Mesendoderm (in vitro differentiated cells): ENCODE data around the gene AK5.

Experiments used
- DNase-seq: peaks from one replicate; pipeline ENCODE4 v3.0.0; 2013
- H2AK5ac ChIP-seq: 2 replicates; pipeline ENCODE4 v1.6.1; 2013; ENCODE audit warnings: low read length, inconsistent platforms
- H2BK120ac ChIP-seq: 2 replicates; pipeline ENCODE4 v1.6.1; 2013; ENCODE audit warnings: low read depth, mild to moderate bottlenecking, low read length, moderate library complexity, mixed read lengths
- H2BK15ac ChIP-seq: replicated peaks from 2 replicates; pipeline ENCODE4 v1.6.1; 2013; ENCODE audit warnings: low read depth, mild to moderate bottlenecking, moderate library complexity
- H2BK5ac ChIP-seq: 2 replicates; pipeline ENCODE4 v1.6.1; 2013; ENCODE audit warnings: low read length, inconsistent platforms
- H3K18ac ChIP-seq: 2 replicates; pipeline ENCODE4 v1.6.1; 2013; ENCODE audit warnings: mild to moderate bottlenecking, low read length, mixed read lengths
- H3K23ac ChIP-seq: one replicate; pipeline ENCODE4 v1.6.1; 2013; ENCODE audit warnings: low read length
- H3K27ac ChIP-seq: 2 replicates; pipeline ENCODE4 v1.5.1; 2013; ENCODE audit warnings: low read depth, mild to moderate bottlenecking, inconsistent platforms, low read length, moderate library complexity
- H3K27me3 ChIP-seq: 2 replicates; pipeline ENCODE4 v1.6.1; 2013; ENCODE audit warnings: low read length, control low read depth, mild to moderate bottlenecking, inconsistent platforms; ENCODE audit not compliant: insufficient read depth, poor library complexity
- H3K36me3 ChIP-seq: 2 replicates; pipeline ENCODE4 v1.6.1; 2013; ENCODE audit warnings: low read length, inconsistent platforms; ENCODE audit not compliant: control insufficient read depth, insufficient read depth
- H3K4ac ChIP-seq: one replicate; pipeline ENCODE4 v1.6.1; 2013; ENCODE audit warnings: low read depth, mild to moderate bottlenecking, low read length, moderate library complexity
- H3K4me1 ChIP-seq: 2 replicates; pipeline ENCODE4 v1.6.1; 2013; ENCODE audit warnings: low read depth, low read length, inconsistent platforms; ENCODE audit not compliant: control insufficient read depth
- H3K4me2 ChIP-seq: 2 replicates; pipeline ENCODE4 v1.6.1; 2013; ENCODE audit warnings: low read length
- H3K4me3 ChIP-seq: 2 replicates; pipeline ENCODE4 v1.5.1; 2013; ENCODE audit warnings: mild to moderate bottlenecking, low read length
- H3K56ac ChIP-seq: one replicate; pipeline ENCODE4 v1.6.1; 2013; ENCODE audit warnings: low read length
- H3K79me1 ChIP-seq: 2 replicates; pipeline ENCODE4 v1.6.1; 2013; ENCODE audit warnings: low read length, inconsistent platforms
- H3K79me2 ChIP-seq: 2 replicates; pipeline ENCODE4 v1.6.1; 2013; ENCODE audit warnings: mild to moderate bottlenecking, low read length; ENCODE audit not compliant: control insufficient read depth, insufficient read depth
- H3K9ac ChIP-seq: 2 replicates; pipeline ENCODE4 v1.6.1; 2013; ENCODE audit warnings: low read length, inconsistent platforms
- H4K5ac ChIP-seq: one replicate; pipeline ENCODE4 v1.6.1; 2013; ENCODE audit warnings: low read length
- H4K8ac ChIP-seq: one replicate; pipeline ENCODE4 v1.6.1; 2013; ENCODE audit warnings: low read depth, mild to moderate bottlenecking, control low read depth, low read length, moderate library complexity
- WGBS: extraction: QIAGEN DNeasy Blood & Tissue Kit; methylation state at CpG from one replicate; pipeline ENCODE4 v1.1.7; 2013; ENCODE audit warnings: low lambda C conversion rate, missing lambda C conversion rate; ENCODE audit not compliant: insufficient coverage; ENCODE audit errors: extremely low coverage; 5-methylcytosine and 5-hydroxymethylcytosine counted together

Gene AK5

GRCh38 chr1:77245830-77246229, 36.0 kb upstream of the AK5 start:
- WGBS, result no CpG with 5 or more reads among the region's 2 CpGs

GRCh38 chr1:77250126-77250525, 31.7 kb upstream of the AK5 start:
- Histone ChIP-seq H2AK5ac (no peak overlapping the region), H2BK15ac (no peak overlapping the region), H3K4me1 (no peaks in the 10 kb centered on the region), H3K79me1 (no peaks in the 10 kb centered on the region), H4K5ac (no peak overlapping the region), H4K8ac (no peak overlapping the region), H2BK120ac (no peak overlapping the region), H3K56ac (no peak overlapping the region), H3K27ac (no peak overlapping the region), H3K9ac (no peak overlapping the region), H3K4me2 (no peak overlapping the region), H3K79me2 (no peaks in the 10 kb centered on the region), H3K36me3 (no peaks in the 10 kb centered on the region), H3K18ac (no peak overlapping the region), H3K23ac (no peak overlapping the region), H2BK5ac (no peak overlapping the region), H3K4ac (no peak overlapping the region), H3K27me3 (no peaks in the 10 kb centered on the region), H3K4me3 (no peak overlapping the region)
- no peak for DNase-seq
- no CpG with 5 or more reads among the region's 1 CpG for WGBS

More at GRCh38 chr1:77245830-77246229, 36.0 kb upstream of the AK5 start:
- H3K18ac ChIP-seq, result no peak overlapping the region
- H3K36me3 ChIP-seq, result no peaks in the 10 kb centered on the region
- H2BK120ac ChIP-seq, result no peak overlapping the region
- H2AK5ac ChIP-seq, result no peak overlapping the region
- no peak overlapping the region for H3K27ac ChIP-seq
- H3K4me1 ChIP-seq, result no peaks in the 10 kb centered on the region
- no peak for DNase-seq
- H3K9ac ChIP-seq, result no peak overlapping the region
- H2BK15ac ChIP-seq, result no peak overlapping the region
- no peak overlapping the region for H4K8ac ChIP-seq
- H2BK5ac ChIP-seq, result no peak overlapping the region
- no peak overlapping the region for H4K5ac ChIP-seq
- no peaks in the 10 kb centered on the region for H3K79me2 ChIP-seq
- no peaks in the 10 kb centered on the region for H3K27me3 ChIP-seq
- H3K4me2 ChIP-seq, result no peak overlapping the region
- no peak overlapping the region for H3K23ac ChIP-seq
- H3K79me1 ChIP-seq, result no peaks in the 10 kb centered on the region
- H3K4ac ChIP-seq, result no peak overlapping the region
- H3K56ac ChIP-seq, result no peak overlapping the region
- no peak overlapping the region for H3K4me3 ChIP-seq

GRCh38 chr1:77253211-77253610, 28.6 kb upstream of the AK5 start:
- Histone ChIP-seq H4K5ac (no peak overlapping the region), H3K56ac (no peak overlapping the region), H3K23ac (no peak overlapping the region), H3K9ac (no peak overlapping the region), H3K4ac (no peak overlapping the region), H2BK5ac (no peak overlapping the region), H3K27me3 (no peaks in the 10 kb centered on the region), H2AK5ac (no peak overlapping the region), H3K27ac (no peak overlapping the region), H3K36me3 (no peaks in the 10 kb centered on the region), H2BK15ac (no peak overlapping the region), H3K4me1 (no peaks in the 10 kb centered on the region), H3K79me1 (no peaks in the 10 kb centered on the region), H2BK120ac (no peak overlapping the region), H3K18ac (no peak overlapping the region), H3K4me3 (no peak overlapping the region), H3K4me2 (no peak overlapping the region), H4K8ac (no peak overlapping the region), H3K79me2 (no peaks in the 10 kb centered on the region)
- WGBS, result no CpG with 5 or more reads among the region's 1 CpG
- no peak for DNase-seq

- no peaks in the 10 kb centered on the region for H3K36me3 ChIP-seq
- no peak overlapping the region for H2BK15ac ChIP-seq
- no peak overlapping the region for H3K4me3 ChIP-seq
- H4K5ac ChIP-seq, result no peak overlapping the region
- H3K79me2 ChIP-seq, result no peaks in the 10 kb centered on the region
- H4K8ac ChIP-seq, result no peak overlapping the region
- no peak overlapping the region for H3K23ac ChIP-seq
- H3K27ac ChIP-seq, result no peak overlapping the region
- no peaks in the 10 kb centered on the region for H3K79me1 ChIP-seq
- no peaks in the 10 kb centered on the region for H3K27me3 ChIP-seq
- H3K4ac ChIP-seq, result no peak overlapping the region
- no peak overlapping the region for H3K9ac ChIP-seq
- no peak for DNase-seq
- no peak overlapping the region for H3K56ac ChIP-seq
- no peak overlapping the region for H2BK120ac ChIP-seq
- WGBS, result no CpG with 5 or more reads among the region's 1 CpG
- H3K4me1 ChIP-seq, result no peaks in the 10 kb centered on the region
- H3K18ac ChIP-seq, result no peak overlapping the region
- H2AK5ac ChIP-seq, result no peak overlapping the region
- H3K4me2 ChIP-seq, result no peak overlapping the region
- H2BK5ac ChIP-seq, result no peak overlapping the region
Observed at GRCh38 chr1:77263708-77264107, 18.1 kb upstream of the AK5 start.

GRCh38 chr1:77265180-77265579, 16.6 kb upstream of the AK5 start:
- no peak overlapping the region for H2AK5ac ChIP-seq
- no peak overlapping the region for H4K8ac ChIP-seq
- no peak overlapping the region for H2BK15ac ChIP-seq
- no peak overlapping the region for H3K4ac ChIP-seq
- H3K79me2 ChIP-seq, result no peaks in the 10 kb centered on the region
- H3K27ac ChIP-seq, result no peak overlapping the region
- H3K4me3 ChIP-seq, result no peak overlapping the region
- no CpG with 5 or more reads among the region's 1 CpG for WGBS
- no peaks in the 10 kb centered on the region for H3K36me3 ChIP-seq
- no peak overlapping the region for H3K4me2 ChIP-seq
- H3K27me3 ChIP-seq, result no peaks in the 10 kb centered on the region
- peak; percentile 15 for DNase-seq
- no peaks in the 10 kb centered on the region for H3K79me1 ChIP-seq
- no peak overlapping the region for H2BK120ac ChIP-seq
- no peak overlapping the region for H3K18ac ChIP-seq
- H3K23ac ChIP-seq, result no peak overlapping the region
- no peaks in the 10 kb centered on the region for H3K4me1 ChIP-seq
- H4K5ac ChIP-seq, result no peak overlapping the region
- H3K56ac ChIP-seq, result no peak overlapping the region
- H2BK5ac ChIP-seq, result no peak overlapping the region
- no peak overlapping the region for H3K9ac ChIP-seq

GRCh38 chr1:77267035-77267434, 14.8 kb upstream of the AK5 start:
- Histone ChIP-seq H3K27ac (no peak overlapping the region), H3K27me3 (no peaks in the 10 kb centered on the region), H3K79me1 (no peaks in the 10 kb centered on the region), H3K79me2 (no peaks in the 10 kb centered on the region), H3K56ac (no peak overlapping the region), H2BK15ac (no peak overlapping the region), H3K4me2 (no peak overlapping the region), H3K18ac (no peak overlapping the region), H4K8ac (no peak overlapping the region), H2AK5ac (no peak overlapping the region), H4K5ac (no peak overlapping the region), H2BK120ac (no peak overlapping the region), H3K4me3 (no peak overlapping the region), H3K9ac (no peak overlapping the region), H3K23ac (no peak overlapping the region), H3K36me3 (no peaks in the 10 kb centered on the region), H3K4me1 (no peaks in the 10 kb centered on the region), H3K4ac (no peak overlapping the region), H2BK5ac (no peak overlapping the region)
- WGBS, result no CpG with 5 or more reads among the region's 1 CpG
- no peak for DNase-seq
